ENCODE results near the gene RMI2.

GRCh38 chr16:11372829-11373306, 27.6 kb downstream of the RMI2 start:
- TF ChIP-seq CTCF (IDR thresholded peaks at IDR 0.05) (no peak), EHMT2 (IDR thresholded peaks at IDR 0.05; ENCODE audit: low read depth) (no peak), ZC3H11A (IDR thresholded peaks at IDR 0.05) (no peak)
